D341Med (cell line): ENCODE measurements around the gene NME3.
"Not testable (repeated sequence)": the region's sequence is repeated elsewhere in the genome, so short reads cannot be mapped to it uniquely, and the experiment has no call there.

Source experiments
- DNase-seq: peaks from one replicate; pipeline ENCODE4 v3.0.0; 2012; ENCODE audit warnings: low spot score

The NME3 gene

GRCh38 chr16:1771188-1771863, at the start of gene NME3:
NME3 (minus strand) TSS chr16:1771543; CDS start chr16:1771534, 9 bp downstream.
- peak; percentile 86 for DNase-seq

- DNase-seq, result no peak
Observed at GRCh38 chr16:1820946-1821290, 49.6 kb upstream of the NME3 start.

GRCh38 chr16:1820096-1820945, 49.0 kb upstream of the NME3 start:
- no peak for DNase-seq

GRCh38 chr16:1819611-1820010, 48.3 kb upstream of the NME3 start:
- no peak for DNase-seq

GRCh38 chr16:1818873-1819525, 47.7 kb upstream of the NME3 start:
- no peak for DNase-seq

- no peak for DNase-seq
Observed at GRCh38 chr16:1818204-1818872, 47.0 kb upstream of the NME3 start.

- no peak for DNase-seq
Observed at GRCh38 chr16:1817716-1818115, 46.4 kb upstream of the NME3 start.

GRCh38 chr16:1817276-1817589, 45.9 kb upstream of the NME3 start:
- no peak for DNase-seq

GRCh38 chr16:1816396-1817275, 45.3 kb upstream of the NME3 start:
- no peak for DNase-seq

GRCh38 chr16:1815461-1815860, 44.1 kb upstream of the NME3 start:
- no peak for DNase-seq

GRCh38 chr16:1812732-1813163, 41.4 kb upstream of the NME3 start:
- peak; percentile 88 for DNase-seq

- DNase-seq, result no peak
Observed at GRCh38 chr16:1810536-1810935, 39.2 kb upstream of the NME3 start.

GRCh38 chr16:1810106-1810505, 38.8 kb upstream of the NME3 start:
- no peak for DNase-seq

GRCh38 chr16:1809281-1809801, 38.0 kb upstream of the NME3 start:
- DNase-seq, result no peak

GRCh38 chr16:1808691-1809090, 37.3 kb upstream of the NME3 start:
- DNase-seq, result no peak

- DNase-seq, result no peak
Observed at GRCh38 chr16:1807626-1808025, 36.3 kb upstream of the NME3 start.

- DNase-seq, result no peak
Observed at GRCh38 chr16:1800701-1801100, 29.4 kb upstream of the NME3 start.

GRCh38 chr16:1799263-1799662, 27.9 kb upstream of the NME3 start:
- not testable (repeated sequence) for DNase-seq

- no peak for DNase-seq
Observed at GRCh38 chr16:1794908-1795666, 23.7 kb upstream of the NME3 start.

- no peak for DNase-seq
Observed at GRCh38 chr16:1794221-1794871, 23.0 kb upstream of the NME3 start.
